WERI-Rb-1 (cell line): ENCODE measurements around the gene UNC5C.

Experiments
- DNase-seq: peaks from one replicate; pipeline ENCODE4 v3.0.0-alpha.2; 2020
- H3K27ac ChIP-seq: fragments of 250-450 bp; sonication (Bioruptor Pico); 2 replicates; pipeline ENCODE4 v1.5.1; 2020; ENCODE audit warnings: mild to moderate bottlenecking, moderate library complexity
- H3K27me3 ChIP-seq: fragments of 250-450 bp; sonication (Bioruptor Pico); 2 replicates; pipeline ENCODE4 v1.5.1; 2021; ENCODE audit warnings: mild to moderate bottlenecking, low read depth, moderate library complexity; ENCODE audit not compliant: insufficient read depth, severe bottlenecking
- H3K36me3 ChIP-seq: fragments of 250-450 bp; sonication (Bioruptor Pico); 2 replicates; pipeline ENCODE4 v1.5.1; 2020; ENCODE audit warnings: mild to moderate bottlenecking, moderate library complexity
- H3K4me3 ChIP-seq: 2 replicates; pipeline ENCODE4 v1.5.1; 2011; ENCODE audit warnings: low read depth, mild to moderate bottlenecking, control low read depth, low read length
- H3K9me3 ChIP-seq: fragments of 250-450 bp; sonication (Bioruptor Pico); 2 replicates; pipeline ENCODE4 v1.5.1; 2021; ENCODE audit warnings: mild to moderate bottlenecking, moderate library complexity; ENCODE audit not compliant: severe bottlenecking
- CTCF ChIP-seq: IDR thresholded peaks from 2 replicates; pipeline ENCODE4 v1.5.1; 2011; ENCODE audit warnings: low read depth, mild to moderate bottlenecking, control low read depth, inconsistent platforms, low read length

Gene UNC5C

GRCh38 chr4:95402299-95402698, 146.5 kb downstream of the UNC5C start:
- TF ChIP-seq CTCF = no peak
- H3K27me3 ChIP-seq = no peaks in the 10 kb centered on the region

GRCh38 chr4:95398217-95398616, 150.6 kb downstream of the UNC5C start:
- H3K4me3 ChIP-seq = no peak overlapping the region

More at GRCh38 chr4:95402299-95402698, 146.5 kb downstream of the UNC5C start:
- no peaks in the 10 kb centered on the region for H3K36me3 ChIP-seq
- no peak for DNase-seq
- H3K4me3 ChIP-seq = no peak overlapping the region
- no peak overlapping the region for H3K27ac ChIP-seq
- no peaks in the 10 kb centered on the region for H3K9me3 ChIP-seq

GRCh38 chr4:95394752-95395306, 153.9 kb downstream of the UNC5C start:
- no peak for DNase-seq
- Histone ChIP-seq H3K4me3 (no peak overlapping the region), H3K27me3 (no peaks in the 10 kb centered on the region), H3K9me3 (no peaks in the 10 kb centered on the region), H3K27ac (no peak overlapping the region), H3K36me3 (no peaks in the 10 kb centered on the region)
- TF ChIP-seq CTCF = no peak

More at GRCh38 chr4:95398217-95398616, 150.6 kb downstream of the UNC5C start:
- Histone ChIP-seq H3K36me3 (no peaks in the 10 kb centered on the region), H3K27me3 (no peaks in the 10 kb centered on the region), H3K9me3 (no peaks in the 10 kb centered on the region), H3K27ac (no peak overlapping the region)
- TF ChIP-seq CTCF = no peak
- DNase-seq = no peak

GRCh38 chr4:95393821-95394220, 155.0 kb downstream of the UNC5C start:
- H3K36me3 ChIP-seq = no peaks in the 10 kb centered on the region
- no peak for DNase-seq
- H3K27ac ChIP-seq = no peak overlapping the region
- no peaks in the 10 kb centered on the region for H3K9me3 ChIP-seq
- no peaks in the 10 kb centered on the region for H3K27me3 ChIP-seq
- no peak for TF ChIP-seq CTCF
- H3K4me3 ChIP-seq = no peak overlapping the region

GRCh38 chr4:95388911-95389310, 159.9 kb downstream of the UNC5C start:
- Histone ChIP-seq H3K27me3 (no peaks in the 10 kb centered on the region), H3K4me3 (no peak overlapping the region), H3K9me3 (no peaks in the 10 kb centered on the region), H3K27ac (no peak overlapping the region), H3K36me3 (no peaks in the 10 kb centered on the region)
- no peak for DNase-seq
- TF ChIP-seq CTCF = no peak

GRCh38 chr4:95387719-95388118, 161.1 kb downstream of the UNC5C start:
- no peak for DNase-seq
- TF ChIP-seq CTCF = no peak
- no peaks in the 10 kb centered on the region for H3K36me3 ChIP-seq
- no peaks in the 10 kb centered on the region for H3K27me3 ChIP-seq
- no peak overlapping the region for H3K27ac ChIP-seq
- H3K4me3 ChIP-seq = no peak overlapping the region
- no peaks in the 10 kb centered on the region for H3K9me3 ChIP-seq
